Spleen (tissue), 11 donors: ENCODE results near the gene SLC39A13. TPM values are rescaled to one million over a fixed set of nuclear protein-coding genes. Genes with fewer than 3 reads are reported as not detected.

Experiments used
- DNase-seq: peaks from one replicate; pipeline ENCODE4 v3.0.0-alpha.2; 2020
- H3K27ac ChIP-seq, 8 donors: fragments of 200-600 bp; sonication (generic) in 7 of 8; 1 replicate in 4 of 8; 2 replicates in 4 of 8; pipeline versions ENCODE4 v1.5.0 to v1.8.0; 2016 to 2021; ENCODE audit warnings: inconsistent platforms in 4 of 8, mild to moderate bottlenecking in 4 of 8, moderate library complexity in 1 of 8
- H3K27me3 ChIP-seq, 7 donors: fragments of 200-600 bp; sonication (generic) in 6 of 7; replicated peaks in 1 of 7; 1 replicate in 4 of 7; 2 replicates in 3 of 7; pipeline versions ENCODE4 v1.5.0 to v1.8.0; 2016 to 2021; ENCODE audit warnings: inconsistent platforms in 3 of 7, mild to moderate bottlenecking in 1 of 7
- H3K36me3 ChIP-seq, 6 donors: fragments of 200-600 bp; sonication (generic) in 5 of 6; 1 replicate in 4 of 6; 2 replicates in 2 of 6; pipeline versions ENCODE4 v1.5.0 to v1.8.0; 2016 to 2021; ENCODE audit warnings: inconsistent platforms in 2 of 6
- H3K4me1 ChIP-seq, 6 donors: fragments of 200-600 bp; sonication (generic) in 5 of 6; 1 replicate in 3 of 6; 2 replicates in 3 of 6; pipeline versions ENCODE4 v1.5.0 to v1.8.0; 2016 to 2021; ENCODE audit warnings: inconsistent platforms in 3 of 6
- H3K4me3 ChIP-seq, 8 donors: fragments of 200-600 bp; sonication (generic) in 7 of 8; 1 replicate in 4 of 8; 2 replicates in 4 of 8; pipeline versions ENCODE4 v1.5.0 to v1.8.0; 2016 to 2021; ENCODE audit warnings: inconsistent platforms in 4 of 8, mild to moderate bottlenecking in 4 of 8, moderate library complexity in 2 of 8
- H3K9me3 ChIP-seq, 8 donors: fragments of 200-600 bp; sonication (generic) in 7 of 8; 1 replicate in 4 of 8; 2 replicates in 4 of 8; pipeline versions ENCODE4 v1.5.0 to v1.8.0; 2016 to 2021; ENCODE audit warnings: inconsistent platforms in 4 of 8
- CTCF ChIP-seq, 11 experiments: fragments of 200-600 bp in 7 of 11; fragments of 450-650 bp in 4 of 11; sonication (generic) in 4 of 11; IDR thresholded peaks in 8 of 11; conservative IDR thresholded peaks in 3 of 11; 1 replicate in 7 of 11; 2 replicates in 4 of 11; pipeline versions ENCODE4 v1.4.0 to v1.8.0; 2016 to 2021; ENCODE audit warnings: antibody characterized with exemption in 11 of 11, inconsistent platforms in 4 of 11, mild to moderate bottlenecking in 1 of 11
- POLR2A ChIP-seq, 3 donors: fragments of 450-650 bp; IDR thresholded peaks; one replicate each; pipeline ENCODE4 v1.5.1; 2017; ENCODE audit warnings: antibody characterized with exemption in 3 of 3, mild to moderate bottlenecking in 1 of 3
- POLR2AphosphoS5 ChIP-seq, 3 donors: sonication (generic); formaldehyde crosslinking; IDR thresholded peaks; one replicate each; pipeline ENCODE4 v1.5.1; 2017; ENCODE audit warnings: antibody characterized with exemption in 3 of 3
- whole genome bisulfite sequencing, 5 donors: extraction: QIAGEN DNeasy Blood & Tissue Kit in 3 of 5; methylation state at CpG; one replicate each; pipeline versions ENCODE4 v1.1.5 to v1.1.7; 2013 to 2018; 5-methylcytosine and 5-hydroxymethylcytosine counted together
- intact Hi-C: fragments of 100-400 bp; cut with DNase I; formaldehyde crosslinking; loops from one replicate; pipeline ENCODE4 v1.15.0; 2023; ENCODE audit warnings: low total_unique reads
- polyA plus RNA-seq, 3 donors: library from polyadenylated mRNA; stranded (reverse); fragments of 200-250 nt; gene quantifications; one replicate each; pipeline ENCODE4 v1.2.1, GENCODE V29; 2013
- total RNA-seq, 7 donors: library from RNA; depleted of rRNA in 3 of 7; stranded (reverse); fragments of >200 nt in 3 of 7; fragmentation: NEBNext Ultra II Directional in 4 of 7; extraction: Animal tissue kit (Norgen Biotek cat#: 25700) in 4 of 7; gene quantifications; one replicate each; pipeline versions ENCODE4 v1.1.0 to v1.2.1, GENCODE V29; 2016 to 2021
- donor health status: healthy with polysubstance abuse.
- donor health status: DM: no; HTN: no; CAD: no; lungs with moderate emphysema.
- donor health status: DM: no; HTN: no; CAD: no.
- donor health status: Bipolar disorder and iron deficiency.
- donor health status: healthy.
- donor health status: DM: no; HTN: no; CAD: no.
- donor health status: DM: yes; HTN: yes; CAD: no.

Gene SLC39A13
- total and polyA plus RNA-seq, 10 donors, result 21.7 to 48.4 (median 40.4) TPM

- intact Hi-C loops, result no loop called here
- no peak for TF ChIP-seq POLR2A (IDR thresholded peaks at IDR 0.05)
- TF ChIP-seq POLR2AphosphoS5 (IDR thresholded peaks at IDR 0.05), result no peak
- peak; percentile 35 for DNase-seq
- Histone ChIP-seq H3K27me3 (no peaks in the 10 kb centered on the region), H3K4me3 (no peak overlapping the region), H3K36me3 (peaks cover 0 to 22% (median 0%) of the 10 kb centered on the region in 6 donors), H3K9me3 (no peaks in the 10 kb centered on the region), H3K27ac (peak overlapping the region in 4 of 8 donors; percentile 13 to 65 (median 42)), H3K4me1 (peaks cover 0 to 46% (median 18%) of the 10 kb centered on the region in 6 donors)
- WGBS, 5 donors, result 44 to 72% (median 62%) methylated on average over 4 of the region's 4 CpGs
Observed at GRCh38 chr11:47383071-47383470, 25.3 kb upstream of the SLC39A13 start.

DNA sequence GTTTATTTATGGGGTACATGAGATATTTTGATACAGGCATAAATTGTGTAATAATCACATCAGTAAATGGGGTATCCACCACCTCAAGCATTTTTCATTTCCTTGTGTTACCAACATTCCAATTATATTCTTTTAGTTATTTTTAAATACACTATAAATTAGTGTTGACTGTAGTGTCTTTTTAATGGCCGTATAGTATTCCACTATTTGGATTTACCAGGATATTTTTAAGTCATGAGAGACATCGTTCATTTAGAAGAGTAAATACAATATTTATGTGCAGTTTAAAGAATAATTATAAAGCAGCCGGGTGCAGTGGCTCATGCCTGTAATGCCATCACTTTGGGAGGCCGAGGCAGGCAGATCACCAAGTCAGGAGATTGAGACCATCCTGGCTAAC, 23.9 kb upstream of the SLC39A13 start:
- no peak for TF ChIP-seq CTCF (IDR thresholded peaks at IDR 0.05 in 8 of 11, conservative IDR thresholded peaks at IDR 0.05 in 3 of 11)
- no peak for TF ChIP-seq POLR2AphosphoS5 (IDR thresholded peaks at IDR 0.05)
- no peak for TF ChIP-seq POLR2A (IDR thresholded peaks at IDR 0.05)

DNA sequence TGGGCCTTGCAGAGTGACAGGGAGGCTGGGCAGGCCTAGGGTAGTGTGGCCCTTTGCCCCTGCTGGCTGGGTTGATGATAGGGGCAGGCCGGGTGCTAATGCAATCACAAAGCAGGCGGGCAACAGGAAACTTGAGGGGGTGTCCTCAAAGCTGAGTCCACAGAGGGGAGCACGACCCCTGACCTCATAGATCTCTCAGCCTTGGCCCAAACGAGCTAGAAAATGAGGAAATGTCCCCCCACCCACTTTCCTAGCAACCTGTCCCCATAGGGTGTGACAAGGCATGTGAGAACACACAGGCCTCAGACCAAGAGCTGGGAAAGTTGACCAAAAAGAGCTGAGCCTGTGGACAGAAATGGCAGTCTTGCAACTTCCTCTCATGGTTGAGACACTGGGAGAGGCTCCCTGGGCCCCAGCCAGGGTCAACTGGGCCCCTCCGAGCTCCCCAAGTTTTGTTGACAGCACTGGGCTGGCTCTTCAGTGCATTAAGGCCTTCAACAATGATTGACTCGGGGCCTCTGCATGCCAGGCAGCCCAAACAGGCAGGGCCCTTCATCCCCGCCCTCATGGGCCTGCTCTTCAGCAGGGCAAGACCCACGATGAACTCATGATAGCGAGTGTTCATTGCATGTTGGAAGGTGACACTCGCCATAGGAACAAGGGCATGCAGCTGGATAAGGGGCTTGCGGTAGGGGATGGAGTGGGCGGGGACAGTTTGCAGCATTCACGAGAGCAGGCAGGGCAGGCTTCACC, 20.3 kb upstream of the SLC39A13 start:
- H3K36me3 ChIP-seq, result peaks cover 0 to 6% (median 0%) of the 10 kb centered on the region in 6 donors
- no peaks in the 10 kb centered on the region for H3K27me3 ChIP-seq
- DNase-seq, result peak; percentile 86
- TF ChIP-seq CTCF (IDR thresholded peaks at IDR 0.05 in 8 of 11, conservative IDR thresholded peaks at IDR 0.05 in 3 of 11), result no peak
- TF ChIP-seq POLR2AphosphoS5 (IDR thresholded peaks at IDR 0.05), result peak; percentile 33 to 71 (median 55)
- peak in 1 of 3 donors; percentile 36 for TF ChIP-seq POLR2A (IDR thresholded peaks at IDR 0.05)
- peak overlapping the region in 1 of 8 donors; percentile 57 for H3K4me3 ChIP-seq
- 36 to 73% (median 48%) methylated on average over 12 to 13 of the region's 13 CpGs for WGBS, 5 donors
- no peaks in the 10 kb centered on the region for H3K9me3 ChIP-seq
- intact Hi-C loops, result no loop called here
- H3K4me1 ChIP-seq, result peaks cover 24 to 78% (median 56%) of the 10 kb centered on the region in 6 donors
- peak overlapping the region; percentile 70 to 100 (median 99) for H3K27ac ChIP-seq

More for the DNA sequence above, 23.9 kb upstream of the SLC39A13 start:
- Histone ChIP-seq H3K27me3 (no peaks in the 10 kb centered on the region), H3K27ac (no peak overlapping the region), H3K4me3 (no peak overlapping the region), H3K9me3 (no peaks in the 10 kb centered on the region), H3K36me3 (peaks cover 0 to 22% (median 0%) of the 10 kb centered on the region in 6 donors), H3K4me1 (peaks cover 3 to 51% (median 28%) of the 10 kb centered on the region in 6 donors)
- intact Hi-C loops, result no loop called here
- 94 to 99% (median 97%) methylated on average over 4 of the region's 4 CpGs for WGBS, 5 donors
- peak; percentile 18 for DNase-seq

GRCh38 chr11:47388697-47389576, 19.5 kb upstream of the SLC39A13 start:
- H3K27me3 ChIP-seq, result no peaks in the 10 kb centered on the region
- peak overlapping the region in 3 of 8 donors; percentile 13 to 57 (median 14) for H3K4me3 ChIP-seq
- H3K27ac ChIP-seq, result peak overlapping the region; percentile 70 to 100 (median 99)
- 51 to 74% (median 66%) methylated on average over 20 to 28 of the region's 28 CpGs for WGBS, 5 donors
- no peaks in the 10 kb centered on the region for H3K9me3 ChIP-seq
- H3K4me1 ChIP-seq, result peaks cover 31 to 81% (median 62%) of the 10 kb centered on the region in 6 donors
- TF ChIP-seq POLR2A (IDR thresholded peaks at IDR 0.05), result peak in 1 of 3 donors; percentile 43
- no peak for TF ChIP-seq CTCF (IDR thresholded peaks at IDR 0.05 in 8 of 11, conservative IDR thresholded peaks at IDR 0.05 in 3 of 11)
- peak; percentile 87 to 91 (median 90) for TF ChIP-seq POLR2AphosphoS5 (IDR thresholded peaks at IDR 0.05)
- peak; percentile 93 for DNase-seq
- intact Hi-C loops, result no loop called here
- H3K36me3 ChIP-seq, result no peaks in the 10 kb centered on the region
